ENCODE data around the gene GALK2.
"Not testable (repeated sequence)": the region's sequence is repeated elsewhere in the genome, so short reads cannot be mapped to it uniquely, and the experiment has no call there.

Gene GALK2

GRCh38 chr15:49163678-49164077 is 6.4 kb upstream of the GALK2 start:
- no peak overlapping the region for H3K9ac ChIP-seq (ENCODE audit: low read length in 5 of 5)
- H3K9me3 ChIP-seq (ENCODE audit: control insufficient read depth in 5 of 5, low read length in 5 of 5): no peaks in the 10 kb centered on the region
- no peak overlapping the region for H3K27ac ChIP-seq (ENCODE audit: low read depth, low read length)
- H3K36me3 ChIP-seq (ENCODE audit: control insufficient read depth in 5 of 5, insufficient read depth in 5 of 5, low read length in 5 of 5): peaks cover 0 to 7% (median 0%) of the 10 kb centered on the region in 5 donors
- no peak overlapping the region for H3K4me3 ChIP-seq (ENCODE audit: low read depth in 1 of 5, low read length in 5 of 5)
- H3K4me1 ChIP-seq (ENCODE audit: control insufficient read depth in 5 of 5, insufficient read depth in 5 of 5, low read length in 5 of 5): no peaks in the 10 kb centered on the region
- no peaks in the 10 kb centered on the region for H3K27me3 ChIP-seq (ENCODE audit: control insufficient read depth in 5 of 5, insufficient read depth in 4 of 5, low read length in 5 of 5)

- Histone ChIP-seq H3K27ac (ENCODE audit: low read depth, low read length) (no peak overlapping the region), H3K4me3 (ENCODE audit: low read depth in 1 of 5, low read length in 5 of 5) (no peak overlapping the region), H3K36me3 (ENCODE audit: control insufficient read depth in 5 of 5, insufficient read depth in 5 of 5, low read length in 5 of 5) (peaks cover 0 to 7% (median 0%) of the 10 kb centered on the region in 5 donors), H3K4me1 (ENCODE audit: control insufficient read depth in 5 of 5, insufficient read depth in 5 of 5, low read length in 5 of 5) (peaks cover 0 to 4% (median 4%) of the 10 kb centered on the region in 5 donors), H3K9ac (ENCODE audit: low read length in 5 of 5) (no peak overlapping the region), H3K27me3 (ENCODE audit: control insufficient read depth in 5 of 5, insufficient read depth in 4 of 5, low read length in 5 of 5) (no peaks in the 10 kb centered on the region), H3K9me3 (ENCODE audit: control insufficient read depth in 5 of 5, low read length in 5 of 5) (no peaks in the 10 kb centered on the region)
Observed at GRCh38 chr15:49164865-49165264, 5.2 kb upstream of the GALK2 start.

DNA sequence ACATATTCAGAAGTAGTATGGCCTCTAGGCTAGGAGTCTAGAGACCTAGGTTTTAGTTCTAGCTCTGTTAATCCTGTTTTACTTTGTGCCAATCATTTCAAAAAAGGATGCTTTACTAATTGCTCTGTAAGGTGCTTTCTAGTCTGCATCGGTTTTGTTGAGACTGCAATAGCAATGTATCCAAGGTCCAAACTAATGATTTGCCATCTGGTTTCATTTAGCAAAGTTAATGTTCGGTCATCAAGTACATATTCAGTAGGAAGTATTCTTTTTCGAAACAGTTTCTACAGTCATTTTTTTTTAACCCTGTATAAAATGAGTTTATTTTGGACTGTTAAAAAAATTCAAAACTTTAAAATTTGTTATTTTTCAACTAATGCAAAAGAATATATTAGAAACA is 2.0 kb upstream of the GALK2 start:
- H3K4me3 ChIP-seq (ENCODE audit: low read depth in 1 of 5, low read length in 5 of 5): no peak overlapping the region
- peaks cover 0 to 21% (median 19%) of the 10 kb centered on the region in 5 donors for H3K4me1 ChIP-seq (ENCODE audit: control insufficient read depth in 5 of 5, insufficient read depth in 5 of 5, low read length in 5 of 5)
- no peaks in the 10 kb centered on the region for H3K36me3 ChIP-seq (ENCODE audit: control insufficient read depth in 5 of 5, insufficient read depth in 5 of 5, low read length in 5 of 5)
- H3K9me3 ChIP-seq (ENCODE audit: control insufficient read depth in 5 of 5, low read length in 5 of 5): no peaks in the 10 kb centered on the region
- H3K9ac ChIP-seq (ENCODE audit: low read length in 5 of 5): no peak overlapping the region
- no peaks in the 10 kb centered on the region for H3K27me3 ChIP-seq (ENCODE audit: control insufficient read depth in 5 of 5, insufficient read depth in 4 of 5, low read length in 5 of 5)
- H3K27ac ChIP-seq (ENCODE audit: low read depth, low read length): no peak overlapping the region

- H3K27ac ChIP-seq (ENCODE audit: low read depth, low read length): no peak overlapping the region
- H3K9ac ChIP-seq (ENCODE audit: low read length in 5 of 5): no peak overlapping the region
- no peak overlapping the region for H3K4me3 ChIP-seq (ENCODE audit: low read depth in 1 of 5, low read length in 5 of 5)
Observed at GRCh38 chr15:49171790-49172189, 1.7 kb downstream of the GALK2 start.

GRCh38 chr15:49174902-49175301 is 4.9 kb downstream of the GALK2 start:
- H3K4me1 ChIP-seq (ENCODE audit: control insufficient read depth in 5 of 5, insufficient read depth in 5 of 5, low read length in 5 of 5): peaks cover 0 to 16% (median 14%) of the 10 kb centered on the region in 5 donors
- no peak overlapping the region for H3K27ac ChIP-seq (ENCODE audit: low read depth, low read length)
- no peaks in the 10 kb centered on the region for H3K27me3 ChIP-seq (ENCODE audit: control insufficient read depth in 5 of 5, insufficient read depth in 4 of 5, low read length in 5 of 5)
- H3K9ac ChIP-seq (ENCODE audit: low read length in 5 of 5): no peak overlapping the region
- H3K36me3 ChIP-seq (ENCODE audit: control insufficient read depth in 5 of 5, insufficient read depth in 5 of 5, low read length in 5 of 5): no peaks in the 10 kb centered on the region
- H3K4me3 ChIP-seq (ENCODE audit: low read depth in 1 of 5, low read length in 5 of 5): no peak overlapping the region
- H3K9me3 ChIP-seq (ENCODE audit: control insufficient read depth in 5 of 5, low read length in 5 of 5): no peaks in the 10 kb centered on the region

More at GRCh38 chr15:49171790-49172189, 1.7 kb downstream of the GALK2 start:
- Histone ChIP-seq H3K9me3 (ENCODE audit: control insufficient read depth in 5 of 5, low read length in 5 of 5) (no peaks in the 10 kb centered on the region), H3K36me3 (ENCODE audit: control insufficient read depth in 5 of 5, insufficient read depth in 5 of 5, low read length in 5 of 5) (no peaks in the 10 kb centered on the region), H3K27me3 (ENCODE audit: control insufficient read depth in 5 of 5, insufficient read depth in 4 of 5, low read length in 5 of 5) (no peaks in the 10 kb centered on the region), H3K4me1 (ENCODE audit: control insufficient read depth in 5 of 5, insufficient read depth in 5 of 5, low read length in 5 of 5) (peaks cover 0 to 21% (median 19%) of the 10 kb centered on the region in 5 donors)

GRCh38 chr15:49175582-49176397 is 5.7 kb downstream of the GALK2 start:
- H3K27me3 ChIP-seq (ENCODE audit: control insufficient read depth in 5 of 5, insufficient read depth in 4 of 5, low read length in 5 of 5); H3K27ac ChIP-seq (ENCODE audit: low read depth, low read length); H3K4me3 ChIP-seq (ENCODE audit: low read depth in 1 of 5, low read length in 5 of 5); H3K9me3 ChIP-seq (ENCODE audit: control insufficient read depth in 5 of 5, low read length in 5 of 5); H3K36me3 ChIP-seq (ENCODE audit: control insufficient read depth in 5 of 5, insufficient read depth in 5 of 5, low read length in 5 of 5); H3K9ac ChIP-seq (ENCODE audit: low read length in 5 of 5): not testable (repeated sequence)
- H3K4me1 ChIP-seq (ENCODE audit: control insufficient read depth in 5 of 5, insufficient read depth in 5 of 5, low read length in 5 of 5): peaks cover 0 to 10% (median 7%) of the 10 kb centered on the region in 5 donors

DNA sequence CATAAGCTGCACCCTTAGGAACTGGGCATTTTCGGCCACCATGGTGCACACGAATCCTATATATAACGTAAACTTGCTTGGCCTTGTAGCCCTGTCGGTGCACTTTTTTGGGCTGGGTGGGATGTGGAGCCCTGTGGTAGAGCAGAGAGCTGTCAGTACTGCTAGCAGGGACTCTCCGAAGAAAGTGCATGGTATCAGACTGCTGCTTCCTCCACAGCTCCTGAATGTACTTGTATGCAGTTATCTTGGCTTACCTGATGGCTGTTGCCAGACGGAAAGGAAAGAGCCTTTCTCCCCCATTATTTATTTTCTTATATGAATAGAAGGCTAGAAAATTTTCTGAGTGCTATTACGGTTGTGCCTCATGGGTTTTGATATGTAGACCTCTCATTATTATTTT is 8.4 kb downstream of the GALK2 start:
- no peaks in the 10 kb centered on the region for H3K27me3 ChIP-seq (ENCODE audit: control insufficient read depth in 5 of 5, insufficient read depth in 4 of 5, low read length in 5 of 5)
- H3K27ac ChIP-seq (ENCODE audit: low read depth, low read length): no peak overlapping the region
- no peaks in the 10 kb centered on the region for H3K9me3 ChIP-seq (ENCODE audit: control insufficient read depth in 5 of 5, low read length in 5 of 5)
- no peak overlapping the region for H3K4me3 ChIP-seq (ENCODE audit: low read depth in 1 of 5, low read length in 5 of 5)
- H3K9ac ChIP-seq (ENCODE audit: low read length in 5 of 5): no peak overlapping the region
- H3K4me1 ChIP-seq (ENCODE audit: control insufficient read depth in 5 of 5, insufficient read depth in 5 of 5, low read length in 5 of 5): no peaks in the 10 kb centered on the region
- no peaks in the 10 kb centered on the region for H3K36me3 ChIP-seq (ENCODE audit: control insufficient read depth in 5 of 5, insufficient read depth in 5 of 5, low read length in 5 of 5)

- Histone ChIP-seq H3K27ac (ENCODE audit: low read depth, low read length) (no peak overlapping the region), H3K9me3 (ENCODE audit: control insufficient read depth in 5 of 5, low read length in 5 of 5) (no peaks in the 10 kb centered on the region), H3K4me3 (ENCODE audit: low read depth in 1 of 5, low read length in 5 of 5) (no peak overlapping the region), H3K4me1 (ENCODE audit: control insufficient read depth in 5 of 5, insufficient read depth in 5 of 5, low read length in 5 of 5) (no peaks in the 10 kb centered on the region), H3K36me3 (ENCODE audit: control insufficient read depth in 5 of 5, insufficient read depth in 5 of 5, low read length in 5 of 5) (no peaks in the 10 kb centered on the region), H3K27me3 (ENCODE audit: control insufficient read depth in 5 of 5, insufficient read depth in 4 of 5, low read length in 5 of 5) (no peaks in the 10 kb centered on the region), H3K9ac (ENCODE audit: low read length in 5 of 5) (no peak overlapping the region)
Observed at GRCh38 chr15:49179433-49180190, 9.6 kb downstream of the GALK2 start.

DNA sequence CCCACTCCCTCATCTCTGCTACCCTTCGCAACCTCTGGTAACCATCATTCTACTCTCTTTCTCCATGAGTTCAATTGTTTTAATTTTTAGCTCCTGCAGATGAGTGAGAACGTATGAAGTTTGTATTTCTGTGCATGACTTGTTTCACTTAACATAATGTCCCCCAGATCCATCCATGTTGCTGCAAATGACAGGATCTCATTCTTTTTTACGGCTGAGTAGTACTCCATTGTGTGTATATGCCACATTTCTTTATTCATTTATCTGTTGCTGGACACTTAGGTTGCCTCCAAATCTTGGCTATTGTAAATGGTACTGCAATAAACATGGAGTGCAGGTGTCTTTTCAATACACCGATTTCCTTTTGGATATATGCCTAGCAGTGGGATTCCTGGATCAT is 12.1 kb downstream of the GALK2 start:
- Histone ChIP-seq H3K4me3 (ENCODE audit: low read depth in 1 of 5, low read length in 5 of 5) (no peak overlapping the region), H3K9me3 (ENCODE audit: control insufficient read depth in 5 of 5, low read length in 5 of 5) (no peaks in the 10 kb centered on the region), H3K4me1 (ENCODE audit: control insufficient read depth in 5 of 5, insufficient read depth in 5 of 5, low read length in 5 of 5) (no peaks in the 10 kb centered on the region), H3K9ac (ENCODE audit: low read length in 5 of 5) (no peak overlapping the region), H3K36me3 (ENCODE audit: control insufficient read depth in 5 of 5, insufficient read depth in 5 of 5, low read length in 5 of 5) (no peaks in the 10 kb centered on the region), H3K27me3 (ENCODE audit: control insufficient read depth in 5 of 5, insufficient read depth in 4 of 5, low read length in 5 of 5) (no peaks in the 10 kb centered on the region), H3K27ac (ENCODE audit: low read depth, low read length) (no peak overlapping the region)

DNA sequence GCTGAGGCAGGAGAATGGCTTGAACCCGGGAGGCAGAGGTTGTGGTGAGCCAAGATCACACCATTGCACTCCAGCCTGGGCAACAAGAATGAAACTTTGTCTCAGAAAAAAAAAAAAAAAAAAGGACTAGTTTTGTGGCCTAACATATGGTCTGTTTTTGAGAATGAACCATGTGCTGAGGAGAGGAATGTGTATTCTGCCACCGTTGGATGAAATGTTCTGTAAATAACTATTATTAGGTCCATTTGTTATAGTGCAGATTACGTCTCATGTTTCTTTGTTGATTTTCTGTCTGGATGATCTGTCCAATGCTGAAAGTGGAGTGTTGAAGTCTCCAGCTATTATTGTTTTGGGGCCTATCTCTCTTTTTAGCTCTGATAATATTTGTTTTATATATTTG is 13.7 kb downstream of the GALK2 start:
- not testable (repeated sequence) for H3K9me3 ChIP-seq (ENCODE audit: control insufficient read depth in 5 of 5, low read length in 5 of 5); H3K36me3 ChIP-seq (ENCODE audit: control insufficient read depth in 5 of 5, insufficient read depth in 5 of 5, low read length in 5 of 5); H3K4me1 ChIP-seq (ENCODE audit: control insufficient read depth in 5 of 5, insufficient read depth in 5 of 5, low read length in 5 of 5); H3K27ac ChIP-seq (ENCODE audit: low read depth, low read length); H3K27me3 ChIP-seq (ENCODE audit: control insufficient read depth in 5 of 5, insufficient read depth in 4 of 5, low read length in 5 of 5); H3K9ac ChIP-seq (ENCODE audit: low read length in 5 of 5); H3K4me3 ChIP-seq (ENCODE audit: low read depth in 1 of 5, low read length in 5 of 5)

Data from subcutaneous abdominal adipose tissue (tissue), 5 donors.